Smooth muscle cell (in vitro differentiated cells): ENCODE measurements around the gene NRP2. TPM values are rescaled to one million over a fixed set of nuclear protein-coding genes. Genes with fewer than 3 reads are reported as not detected.
A peak's percentile ranks its signal among the peaks of the same experiment; 100 is the strongest.

Source experiments
- DNase-seq: peaks from one replicate; lab custom pipeline; 2025; ENCODE audit not compliant: unreplicated experiment; lab: John Stamatoyannopoulos, UW
- H2AFZ ChIP-seq: fragments of 200-600 bp; sonication (generic); 2 replicates; pipeline ENCODE4 v1.6.0; 2016; ENCODE audit warnings: antibody characterized with exemption, low read depth, mild to moderate bottlenecking
- H3F3A ChIP-seq: fragments of 200-600 bp; sonication (generic); 2 replicates; pipeline ENCODE4 v1.6.0; 2017; ENCODE audit warnings: antibody characterized with exemption, low read depth
- H3K27ac ChIP-seq: fragments of 200-600 bp; sonication (generic); 2 replicates; pipeline ENCODE4 v1.5.1; 2016; ENCODE audit warnings: low read depth, mild to moderate bottlenecking
- H3K27me3 ChIP-seq: fragments of 200-600 bp; sonication (generic); 2 replicates; pipeline ENCODE4 v1.6.1; 2016; ENCODE audit warnings: low read depth, mild to moderate bottlenecking
- H3K36me3 ChIP-seq: fragments of 200-600 bp; sonication (generic); 2 replicates; pipeline ENCODE4 v1.5.1; 2016; ENCODE audit warnings: low read depth
- H3K4me1 ChIP-seq: fragments of 200-600 bp; sonication (generic); 2 replicates; pipeline ENCODE4 v1.5.1; 2016; ENCODE audit warnings: low read depth
- H3K4me2 ChIP-seq: fragments of 200-600 bp; sonication (generic); 2 replicates; pipeline ENCODE4 v1.6.0; 2016; ENCODE audit warnings: mild to moderate bottlenecking
- H3K4me3 ChIP-seq: fragments of 200-600 bp; sonication (generic); 2 replicates; pipeline ENCODE4 v1.5.1; 2016; ENCODE audit warnings: mild to moderate bottlenecking
- H3K79me2 ChIP-seq: fragments of 200-600 bp; sonication (generic); 2 replicates; pipeline ENCODE4 v1.6.0; 2016; ENCODE audit warnings: low read depth, mild to moderate bottlenecking
- H3K9ac ChIP-seq: fragments of 200-600 bp; sonication (generic); 2 replicates; pipeline ENCODE4 v1.6.0; 2016; ENCODE audit warnings: low read depth
- H3K9me3 ChIP-seq: fragments of 200-600 bp; sonication (generic); replicated peaks from 2 replicates; pipeline ENCODE4 v1.5.1; 2016; ENCODE audit warnings: low read depth
- H4K20me1 ChIP-seq: fragments of 200-600 bp; sonication (generic); 2 replicates; pipeline ENCODE4 v1.6.0; 2016; ENCODE audit warnings: low read depth
- WGBS: methylation state at CpG from one replicate; pipeline ENCODE4 v1.1.7; 2016; ENCODE audit warnings: low lambda C conversion rate; 5-methylcytosine and 5-hydroxymethylcytosine counted together
- polyA plus RNA-seq: library from polyadenylated mRNA; unstranded; fragments of >200 nt; fragmentation: Nextera tagmentation; extraction: Ambion mirVana; gene quantifications from 2 replicates; pipeline ENCODE4 v1.2.1, GENCODE V29; 2016
- total RNA-seq: library from RNA; depleted of rRNA; stranded (reverse); fragments of >200 nt; gene quantifications from 2 replicates; pipeline ENCODE4 v1.2.3, GENCODE V29; 2014
- TF ChIP-seq, protein P1 (sequence below): fragments of 200-600 bp; sonication (generic); IDR thresholded peaks from 2 replicates; pipeline ENCODE4 v1.5.1; 2017; ENCODE audit warnings: borderline replicate concordance, mild to moderate bottlenecking, antibody characterized with exemption; ENCODE audit not compliant: insufficient read depth, poor library complexity, severe bottlenecking

The NRP2 gene
- total and polyA plus RNA-seq, 2 experiments from 2014 or later, result 58.4 to 96.1 TPM

DNA sequence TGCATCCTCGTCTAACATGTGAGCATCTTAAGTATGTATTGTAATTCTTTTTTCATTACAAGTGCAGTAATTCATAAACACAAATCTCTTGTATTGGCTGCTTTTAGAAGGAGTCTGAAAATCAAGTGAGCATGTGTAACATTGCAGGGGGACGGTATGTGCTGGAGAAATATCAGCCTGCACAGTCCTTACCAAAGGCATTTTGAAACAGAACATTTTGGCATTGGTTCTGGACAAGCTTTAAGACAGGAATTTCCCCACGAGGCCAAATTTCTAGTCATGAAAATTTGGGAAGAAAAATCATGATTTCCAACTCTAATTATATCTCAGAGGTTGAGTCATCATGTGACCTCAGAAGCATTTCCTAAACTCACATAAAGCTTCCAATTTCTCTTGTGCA is 24.7 kb upstream of the NRP2 start:
- Histone ChIP-seq H3K79me2 (no peaks in the 10 kb centered on the region), H2AFZ (no peak overlapping the region), H3F3A (peaks cover 6% of the 10 kb centered on the region), H3K9ac (no peak overlapping the region), H3K4me3 (no peak overlapping the region), H3K36me3 (no peaks in the 10 kb centered on the region), H3K27ac (no peak overlapping the region), H4K20me1 (no peaks in the 10 kb centered on the region), H3K9me3 (no peaks in the 10 kb centered on the region), H3K4me1 (no peaks in the 10 kb centered on the region), H3K4me2 (no peak overlapping the region), H3K27me3 (no peaks in the 10 kb centered on the region)
- DNase-seq, result no peak
- WGBS, result 59% methylated on average over 3 of the region's 3 CpGs
- TF ChIP-seq, protein P1, sequence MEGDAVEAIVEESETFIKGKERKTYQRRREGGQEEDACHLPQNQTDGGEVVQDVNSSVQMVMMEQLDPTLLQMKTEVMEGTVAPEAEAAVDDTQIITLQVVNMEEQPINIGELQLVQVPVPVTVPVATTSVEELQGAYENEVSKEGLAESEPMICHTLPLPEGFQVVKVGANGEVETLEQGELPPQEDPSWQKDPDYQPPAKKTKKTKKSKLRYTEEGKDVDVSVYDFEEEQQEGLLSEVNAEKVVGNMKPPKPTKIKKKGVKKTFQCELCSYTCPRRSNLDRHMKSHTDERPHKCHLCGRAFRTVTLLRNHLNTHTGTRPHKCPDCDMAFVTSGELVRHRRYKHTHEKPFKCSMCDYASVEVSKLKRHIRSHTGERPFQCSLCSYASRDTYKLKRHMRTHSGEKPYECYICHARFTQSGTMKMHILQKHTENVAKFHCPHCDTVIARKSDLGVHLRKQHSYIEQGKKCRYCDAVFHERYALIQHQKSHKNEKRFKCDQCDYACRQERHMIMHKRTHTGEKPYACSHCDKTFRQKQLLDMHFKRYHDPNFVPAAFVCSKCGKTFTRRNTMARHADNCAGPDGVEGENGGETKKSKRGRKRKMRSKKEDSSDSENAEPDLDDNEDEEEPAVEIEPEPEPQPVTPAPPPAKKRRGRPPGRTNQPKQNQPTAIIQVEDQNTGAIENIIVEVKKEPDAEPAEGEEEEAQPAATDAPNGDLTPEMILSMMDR, result no peak

DNA sequence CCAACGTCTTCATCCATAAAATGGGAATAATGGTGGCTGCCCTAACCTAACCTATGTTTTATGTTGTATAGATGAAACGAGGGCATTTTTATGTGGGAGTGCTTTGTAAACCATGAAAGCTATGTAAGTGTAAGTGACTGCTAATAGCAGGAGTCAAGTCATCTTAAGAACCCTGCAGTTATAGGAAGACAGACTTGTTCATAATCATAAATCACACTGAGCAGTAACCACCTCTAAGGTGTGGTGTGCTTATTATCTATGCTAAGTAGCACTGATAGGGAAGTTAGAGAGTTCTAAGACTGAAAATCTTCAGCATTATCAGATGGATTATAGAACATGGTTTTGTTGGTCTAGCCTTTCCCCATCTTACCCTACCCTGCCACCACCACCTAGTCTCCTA is 24.2 kb upstream of the NRP2 start:
- H3K4me1 ChIP-seq, result no peaks in the 10 kb centered on the region
- no peak overlapping the region for H3K27ac ChIP-seq

DNA sequence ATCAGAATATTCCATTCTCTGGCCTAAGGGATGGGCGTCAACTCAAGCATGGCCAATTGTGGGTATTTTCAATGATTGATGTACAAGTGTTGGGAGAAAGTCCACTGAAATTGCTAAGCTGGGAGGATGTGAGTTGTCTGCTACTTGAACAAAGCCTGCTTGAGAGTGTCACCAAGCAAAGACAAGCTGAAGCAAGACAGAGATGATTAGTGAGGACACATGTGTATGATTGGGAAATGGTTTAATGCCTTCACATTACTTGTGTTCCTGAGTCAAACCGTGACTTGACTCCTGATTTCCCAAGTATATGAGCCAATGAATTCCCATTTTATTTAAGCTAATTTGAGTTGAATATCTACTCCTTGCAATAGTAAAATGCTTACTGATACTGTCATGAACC is 23.7 kb upstream of the NRP2 start:
- no peak overlapping the region for H3K4me3 ChIP-seq
- H3K9ac ChIP-seq, result no peak overlapping the region
- H3K4me2 ChIP-seq, result no peak overlapping the region
- no peaks in the 10 kb centered on the region for H3K27me3 ChIP-seq
- TF ChIP-seq, protein P1, result no peak
- no peak for DNase-seq
- no peak overlapping the region for H3K27ac ChIP-seq
- 94% methylated on average over 2 of the region's 2 CpGs for WGBS
- no peaks in the 10 kb centered on the region for H4K20me1 ChIP-seq
- H3K9me3 ChIP-seq, result no peaks in the 10 kb centered on the region
- H3K36me3 ChIP-seq, result no peaks in the 10 kb centered on the region
- H3K4me1 ChIP-seq, result no peaks in the 10 kb centered on the region
- H3K79me2 ChIP-seq, result no peaks in the 10 kb centered on the region
- no peak overlapping the region for H2AFZ ChIP-seq
- peaks cover 6% of the 10 kb centered on the region for H3F3A ChIP-seq

More for the DNA sequence above, 24.2 kb upstream of the NRP2 start:
- Histone ChIP-seq H3K9ac (no peak overlapping the region), H3K9me3 (no peaks in the 10 kb centered on the region), H4K20me1 (no peaks in the 10 kb centered on the region), H3K27me3 (no peaks in the 10 kb centered on the region), H3K4me2 (no peak overlapping the region), H3F3A (peaks cover 6% of the 10 kb centered on the region), H2AFZ (no peak overlapping the region), H3K4me3 (no peak overlapping the region), H3K79me2 (no peaks in the 10 kb centered on the region), H3K36me3 (no peaks in the 10 kb centered on the region)
- 58% methylated on average over 2 of the region's 2 CpGs for WGBS
- no peak for DNase-seq
- TF ChIP-seq, protein P1, result no peak

DNA sequence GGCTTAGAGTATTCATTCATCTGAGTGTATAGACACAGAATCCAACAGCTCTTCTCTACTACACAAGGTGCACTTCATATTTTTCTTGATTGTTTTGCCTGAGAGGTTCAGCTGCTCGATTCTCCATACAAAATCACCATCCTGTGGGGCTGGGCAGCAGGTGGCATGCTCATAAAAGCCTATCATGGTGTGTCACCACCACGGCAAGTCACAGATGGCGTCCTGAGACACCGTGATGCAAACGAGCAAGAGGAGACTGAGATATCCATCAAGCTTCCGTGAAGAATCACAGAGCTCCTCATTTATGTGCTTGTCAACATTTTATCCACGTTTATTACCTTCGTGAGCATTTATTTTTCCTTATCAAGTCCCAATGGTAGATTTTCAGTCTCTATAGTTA is 22.4 kb upstream of the NRP2 start:
- no peak for DNase-seq
- H3K79me2 ChIP-seq, result no peaks in the 10 kb centered on the region
- no peaks in the 10 kb centered on the region for H3K36me3 ChIP-seq
- no peaks in the 10 kb centered on the region for H4K20me1 ChIP-seq
- peaks cover 6% of the 10 kb centered on the region for H3F3A ChIP-seq
- WGBS, result 66% methylated on average over 8 of the region's 8 CpGs
- H3K27me3 ChIP-seq, result no peaks in the 10 kb centered on the region
- no peaks in the 10 kb centered on the region for H3K9me3 ChIP-seq
- H3K9ac ChIP-seq, result no peak overlapping the region
- H3K4me1 ChIP-seq, result no peaks in the 10 kb centered on the region
- H2AFZ ChIP-seq, result no peak overlapping the region
- H3K4me3 ChIP-seq, result no peak overlapping the region
- peak overlapping the region; percentile 70 for H3K4me2 ChIP-seq
- peak overlapping the region; percentile 84 for H3K27ac ChIP-seq
- TF ChIP-seq, protein P1, result no peak
